GM10266 (cell line): ENCODE measurements around the gene VPS26A.
A peak's percentile ranks its signal among the peaks of the same experiment; 100 is the strongest.

Experiments
- DNase-seq: peaks from one replicate; pipeline ENCODE4 v3.0.0; 2012; ENCODE audit errors: extremely low spot score
- CTCF ChIP-seq: IDR thresholded peaks from 2 replicates; pipeline ENCODE4 v1.5.1; 2012; ENCODE audit warnings: mild to moderate bottlenecking, low read depth; ENCODE audit not compliant: control insufficient read depth, insufficient read depth; ENCODE audit errors: missing control alignments

The VPS26A gene

DNA sequence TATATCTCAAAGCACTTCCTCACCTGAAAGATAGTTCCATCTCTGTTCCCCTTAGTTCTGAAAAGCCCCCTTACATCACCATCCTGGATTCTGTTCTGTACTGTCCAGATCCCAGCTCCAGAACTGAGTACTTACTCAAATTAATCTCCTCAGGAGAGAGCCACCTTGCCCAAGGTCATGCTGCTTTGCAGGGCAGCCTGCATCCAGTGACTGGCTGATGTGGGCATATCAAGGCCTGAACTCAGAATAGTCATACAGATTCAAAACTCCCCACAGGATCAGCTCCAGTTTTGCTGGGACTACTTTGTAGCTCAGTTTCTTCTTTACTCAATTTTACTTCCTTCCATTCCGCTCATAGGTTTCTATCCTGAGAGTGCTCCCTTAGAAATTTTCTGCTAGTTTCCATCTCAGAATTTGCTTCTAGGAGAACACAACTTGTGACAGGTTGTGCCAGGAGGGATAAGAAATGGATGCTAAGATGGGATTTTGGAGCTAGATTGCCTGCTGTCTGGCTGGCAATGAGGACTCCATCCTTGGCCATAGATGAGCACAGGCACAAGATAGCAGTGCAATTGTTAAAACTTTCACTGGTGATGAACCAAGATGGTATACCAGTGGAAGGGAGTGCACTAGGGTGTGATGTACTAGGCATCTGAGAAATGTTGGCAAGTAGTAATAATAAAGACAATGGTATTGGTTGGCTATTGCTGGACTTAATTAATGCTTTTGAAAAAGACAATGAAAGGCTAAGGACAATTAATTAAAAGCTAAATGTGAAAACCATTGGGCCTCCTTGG lies 18.8 kb upstream of the VPS26A start:
- no peak for TF ChIP-seq CTCF
- no peak for DNase-seq

DNA sequence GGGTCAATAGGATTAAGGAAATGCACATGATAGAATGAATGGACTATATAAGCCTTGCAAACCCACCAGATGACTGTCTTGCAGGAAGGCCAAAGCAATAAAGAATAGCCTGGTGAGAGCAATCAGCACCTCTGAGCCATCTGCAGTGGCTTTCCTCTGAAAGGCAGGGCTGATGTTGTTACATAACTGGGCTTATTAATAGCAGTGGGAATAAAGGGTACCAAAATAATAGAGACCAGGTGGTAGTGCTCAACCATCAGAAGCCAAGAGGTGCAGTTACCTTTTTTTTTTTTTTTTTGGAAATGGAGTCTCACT lies 16.8 kb upstream of the VPS26A start:
- no peak for TF ChIP-seq CTCF
- DNase-seq = no peak

DNA sequence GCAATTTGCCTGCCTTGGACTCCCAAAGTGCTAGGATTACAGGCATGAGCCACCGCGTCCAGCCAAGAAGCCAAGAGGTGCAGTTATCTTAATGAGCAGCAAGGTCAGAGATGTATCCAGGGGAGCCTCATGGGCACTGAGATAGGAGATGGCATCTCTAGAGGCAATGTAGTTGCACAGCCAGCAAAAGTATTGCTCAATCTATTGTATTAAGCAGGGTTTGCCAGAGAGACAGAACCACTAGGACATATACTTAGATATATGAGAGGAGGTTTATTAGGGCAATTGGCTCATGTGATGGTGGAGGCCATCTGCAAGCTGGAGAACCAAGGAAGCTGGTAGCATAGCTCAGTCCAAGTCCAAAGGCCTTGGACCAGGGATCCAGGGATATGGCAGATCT lies 16.3 kb upstream of the VPS26A start:
- DNase-seq = no peak
- no peak for TF ChIP-seq CTCF

- no peak for TF ChIP-seq CTCF
- DNase-seq = no peak
Measured at GRCh38 chr10:69119896-69120295, 4.1 kb upstream of the VPS26A start.

DNA sequence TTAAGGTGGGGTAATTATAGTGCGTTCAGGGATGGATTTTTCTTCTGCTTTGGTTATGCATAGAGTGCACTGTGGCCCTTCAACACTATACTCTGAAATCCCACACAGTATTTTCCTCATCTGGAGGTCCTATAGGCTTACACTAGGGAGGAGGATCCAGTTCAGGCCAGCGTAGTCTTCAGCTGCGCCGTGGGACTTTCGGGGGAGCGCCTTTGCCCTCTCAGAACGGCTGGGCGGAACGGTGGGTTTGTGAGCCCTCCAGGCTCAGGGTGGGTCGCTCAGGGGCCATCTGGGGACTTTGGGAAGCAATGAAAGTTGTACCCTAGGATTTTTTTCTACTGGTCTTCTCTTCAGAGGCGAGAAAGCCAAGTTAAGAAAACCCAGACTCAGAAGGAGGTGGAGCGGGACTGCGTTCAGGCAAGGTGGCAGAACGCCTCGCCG lies 652 bp upstream of the VPS26A start:
- DNase-seq = peak; percentile 61
- no peak for TF ChIP-seq CTCF

GRCh38 chr10:69124563-69125268 lies 738 bp downstream of the VPS26A start:
- no peak for TF ChIP-seq CTCF
- DNase-seq = peak; percentile 63

DNA sequence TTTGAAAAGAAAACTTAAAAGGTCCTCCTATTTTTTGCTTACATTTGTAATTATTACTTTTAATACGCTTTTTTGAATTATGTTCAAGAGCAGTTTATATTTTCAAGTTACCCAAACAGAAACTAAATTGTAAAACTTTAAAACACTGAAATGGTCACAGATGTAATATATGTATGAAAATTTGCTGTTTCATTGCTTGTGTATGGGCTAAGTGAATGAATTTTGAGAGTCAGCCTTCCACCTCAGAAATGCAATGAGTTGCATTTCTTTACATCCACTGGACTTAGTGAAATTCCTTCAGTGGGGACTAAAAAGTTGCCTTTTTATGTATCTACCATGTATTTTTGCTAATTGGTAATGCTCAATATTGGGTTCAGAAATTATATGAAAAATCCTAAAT lies 1.6 kb downstream of the VPS26A start:
- no peak for DNase-seq
- TF ChIP-seq CTCF = no peak
